HG02981 (cell line): ENCODE measurements around the gene TCP1.
A peak's percentile ranks its signal among the peaks of the same experiment; 100 is the strongest.
"Not testable (repeated sequence)": the region's sequence is repeated elsewhere in the genome, so short reads cannot be mapped to it uniquely, and the experiment has no call there.

Experiments used
- ATAC-seq: cut with Tn5 transposase; IDR thresholded peaks from one replicate; pipeline ENCODE4 v1.9.1; 2021; ENCODE audit warnings: mild to moderate bottlenecking, moderate library complexity; ENCODE audit not compliant: unreplicated experiment

TCP1 gene

DNA sequence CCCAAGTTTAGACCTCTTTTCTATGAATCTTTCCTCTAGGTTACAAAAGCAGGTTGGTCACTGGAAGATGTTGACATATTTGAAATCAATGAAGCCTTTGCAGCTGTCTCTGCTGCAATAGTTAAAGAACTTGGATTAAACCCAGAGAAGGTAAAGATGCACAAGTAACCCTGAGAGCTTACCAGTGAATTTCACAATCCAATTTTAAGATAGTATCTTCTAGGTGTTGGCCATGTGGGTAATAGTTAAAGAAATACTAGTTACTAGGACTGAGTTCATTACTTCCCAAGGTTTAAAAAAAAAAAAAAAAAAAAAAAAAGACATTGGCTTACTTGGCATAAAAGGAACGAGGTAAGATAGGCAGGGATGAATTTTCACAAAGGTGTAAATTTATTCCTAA is 11.3 kb downstream of the TCP1 start:
- no peak for ATAC-seq

DNA sequence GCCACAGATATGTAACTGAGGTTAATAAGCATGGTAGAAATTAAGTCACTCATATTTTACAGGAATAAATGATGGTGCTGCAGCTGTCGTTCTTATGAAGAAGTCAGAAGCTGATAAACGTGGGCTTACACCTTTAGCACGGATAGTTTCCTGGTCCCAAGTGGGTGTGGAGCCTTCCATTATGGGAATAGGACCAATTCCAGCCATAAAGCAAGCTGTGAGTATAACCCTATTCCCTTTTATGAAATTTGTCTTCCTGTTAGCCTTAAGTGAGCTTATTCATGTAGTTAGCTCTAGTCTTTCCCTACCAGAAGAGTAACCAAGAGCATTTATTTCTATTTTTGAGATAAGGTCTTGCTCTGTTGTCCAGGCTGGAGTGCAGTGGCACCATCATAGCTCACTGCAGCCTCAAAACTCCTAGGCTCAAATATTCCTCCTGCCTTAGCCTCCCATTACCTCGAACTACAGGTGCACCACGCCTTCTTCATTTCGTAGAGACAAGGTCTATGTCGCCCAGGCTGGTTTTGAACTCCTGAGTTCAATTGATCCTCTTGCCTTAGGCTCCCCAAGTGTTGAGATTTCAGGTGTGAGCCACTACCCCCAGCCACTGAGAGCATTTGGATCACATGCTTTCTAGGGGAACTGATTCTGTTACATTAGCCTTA is 12.0 kb downstream of the TCP1 start:
- no peak for ATAC-seq

DNA sequence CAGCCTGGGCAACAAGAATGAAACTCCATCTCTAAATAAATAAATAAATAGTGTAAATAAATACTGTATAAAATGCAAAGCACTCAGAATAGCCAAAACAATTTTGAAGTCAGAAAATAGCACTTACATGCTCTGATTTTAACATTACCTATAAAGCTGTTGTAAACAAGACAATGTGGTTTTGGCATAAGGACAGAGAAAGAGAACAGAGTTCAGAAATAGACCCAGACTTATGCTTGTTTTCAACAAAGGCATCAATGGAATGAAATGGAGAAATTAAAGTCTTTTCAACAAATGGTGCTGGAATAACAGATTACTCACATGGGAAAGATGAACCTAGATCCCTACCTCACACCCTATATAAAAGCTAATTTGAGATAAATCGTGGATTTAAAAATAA is 17.2 kb downstream of the TCP1 start:
- ATAC-seq, result no peak

DNA sequence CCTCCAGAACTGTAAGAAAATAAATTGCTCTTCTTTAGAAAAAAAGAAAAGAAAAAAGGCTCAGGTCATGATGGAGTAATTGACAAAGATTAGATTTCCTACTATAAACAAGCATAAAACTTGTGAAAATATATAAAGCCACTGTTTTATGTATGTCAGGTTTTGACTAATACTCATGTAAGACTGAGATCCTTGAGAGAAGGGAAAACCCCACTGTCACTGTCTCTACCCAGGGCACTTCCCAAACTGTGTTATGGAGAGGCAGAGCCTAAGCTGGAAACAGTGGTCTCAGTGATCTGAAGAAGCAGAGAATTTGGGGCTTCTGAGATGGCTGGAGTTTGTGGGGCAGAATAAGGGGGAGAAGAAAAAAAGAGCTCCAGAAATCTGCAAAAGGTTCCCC is 19.9 kb downstream of the TCP1 start:
- ATAC-seq, result no peak

DNA sequence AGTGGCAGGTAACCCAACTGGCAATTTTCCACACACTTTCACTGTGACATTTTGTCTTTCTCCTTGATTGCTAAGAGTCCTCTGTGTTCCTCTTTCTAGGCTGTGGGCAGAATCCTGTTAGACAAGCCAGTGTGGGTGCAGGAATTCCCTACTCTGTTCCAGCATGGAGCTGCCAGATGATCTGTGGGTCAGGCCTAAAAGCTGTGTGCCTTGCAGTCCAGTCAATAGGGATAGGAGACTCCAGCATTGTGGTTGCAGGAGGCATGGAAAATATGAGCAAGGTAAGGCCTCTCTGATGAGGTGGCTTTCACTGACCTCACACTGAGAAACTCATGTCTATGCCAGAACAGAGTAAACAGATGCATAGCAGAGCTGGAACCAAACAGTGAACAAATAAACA is 22.5 kb downstream of the TCP1 start:
- ATAC-seq, result no peak

DNA sequence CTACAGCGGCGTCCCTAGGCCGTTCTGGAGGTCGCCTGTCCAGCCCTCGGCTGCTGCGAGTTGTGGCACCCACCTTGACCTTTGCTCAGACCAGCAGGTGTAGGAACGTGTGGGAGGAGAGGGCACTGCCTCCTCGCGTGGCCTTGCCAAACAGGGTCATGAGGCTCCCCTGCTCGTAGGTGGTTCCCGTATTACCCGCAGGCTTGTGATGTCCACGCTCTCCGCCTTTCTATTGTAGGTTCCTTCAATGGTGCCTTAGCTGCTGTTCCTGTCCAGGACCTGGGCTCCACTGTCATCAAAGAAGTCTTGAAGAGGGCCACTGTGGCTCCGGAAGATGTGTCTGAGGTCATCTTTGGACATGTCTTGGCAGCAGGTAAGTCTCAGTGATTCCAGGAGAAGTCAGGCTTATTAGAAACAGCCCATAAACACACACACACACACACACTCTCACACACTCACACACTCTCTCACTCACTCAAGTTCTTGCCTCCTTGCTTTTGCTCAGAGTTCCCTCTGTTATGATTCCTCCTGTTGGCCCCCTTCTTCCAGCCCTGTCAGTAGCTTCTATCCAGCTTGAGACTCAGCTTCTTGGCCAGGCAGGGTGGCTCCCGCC is 26.6 kb downstream of the TCP1 start:
- ATAC-seq, result peak; percentile 3

DNA sequence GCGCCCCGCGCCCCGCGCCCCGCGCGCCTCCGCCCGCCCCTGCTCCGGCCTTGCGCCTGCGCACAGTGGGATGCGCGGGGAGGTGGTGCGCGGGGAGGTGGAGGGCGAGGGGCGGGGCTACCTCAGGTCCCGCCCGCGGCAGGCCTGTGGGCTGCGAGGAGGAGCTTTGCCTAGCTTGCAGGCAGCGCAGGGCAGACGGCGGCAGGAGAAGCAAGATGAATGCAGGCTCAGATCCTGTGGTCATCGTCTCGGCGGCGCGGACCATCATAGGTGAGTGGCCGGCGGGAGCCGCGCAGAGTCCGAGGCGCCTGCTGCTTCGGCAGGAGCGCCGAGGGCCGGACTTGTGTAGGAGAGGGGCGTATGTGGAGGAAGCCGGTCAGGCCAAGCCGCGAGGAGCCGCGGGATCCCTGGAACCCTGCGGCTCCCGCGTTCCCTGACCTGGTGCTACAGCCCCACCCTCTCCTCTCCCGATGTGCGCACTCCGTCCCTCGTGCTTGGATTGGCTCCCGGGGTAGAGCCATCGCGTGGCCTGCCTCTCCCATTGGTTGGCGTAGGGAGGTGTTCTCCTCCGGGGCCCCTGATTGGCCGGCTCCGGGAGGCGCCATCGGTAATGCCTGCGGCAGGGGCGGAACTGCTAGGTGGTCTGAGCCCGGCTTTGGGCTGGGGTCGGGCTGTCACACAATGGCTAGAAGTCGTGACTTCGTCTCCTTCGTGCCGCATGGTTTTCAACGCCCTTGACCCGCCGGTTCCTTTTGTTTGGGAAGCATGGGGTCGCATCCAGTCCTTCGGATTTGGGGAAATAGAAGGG is 27.3 kb downstream of the TCP1 start, which contains the start of gene ACAT2:
Gene ACAT2 (plus strand): TSS at position 173 of the 808 bp plus-strand sequence. CDS start 43 bp downstream, at position 216.
- peak; percentile 98 for ATAC-seq

DNA sequence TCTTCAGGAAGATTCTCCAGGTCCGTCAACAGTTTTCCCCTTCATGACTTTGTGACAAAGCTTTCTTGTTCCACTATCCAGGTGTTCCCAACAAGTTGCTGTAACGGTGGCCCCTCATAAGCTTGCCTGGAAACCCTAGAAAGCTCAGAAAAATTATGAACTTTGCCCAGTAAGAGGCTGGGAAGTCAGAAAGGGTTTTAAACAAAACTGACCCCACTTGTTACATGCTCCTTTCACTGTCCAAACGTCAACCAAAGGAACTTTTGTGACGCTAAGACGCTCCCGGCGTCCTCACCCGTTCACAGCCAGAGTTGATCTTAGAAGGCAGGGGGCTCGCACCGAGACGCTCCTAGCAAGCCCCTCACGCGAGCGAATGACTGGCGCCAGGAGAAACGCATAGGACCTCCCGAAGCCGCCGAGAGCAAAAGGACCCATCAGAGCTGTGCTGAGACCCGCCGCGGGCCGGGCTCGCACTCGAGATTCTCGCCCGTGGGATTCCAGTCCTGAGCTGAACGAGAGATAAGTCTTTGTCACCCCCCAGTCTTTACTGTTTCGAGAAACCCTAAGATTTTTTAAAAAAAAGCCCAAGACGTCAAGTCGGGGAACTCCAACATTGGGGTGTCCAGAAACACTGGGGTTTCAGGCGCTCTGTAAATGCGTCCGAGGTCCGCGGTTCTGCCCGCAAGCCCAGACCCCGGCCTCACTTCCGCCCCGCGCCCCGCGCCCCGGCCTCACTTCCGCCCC is 28.1 kb downstream of the TCP1 start:
- peak; percentile 3 for ATAC-seq

DNA sequence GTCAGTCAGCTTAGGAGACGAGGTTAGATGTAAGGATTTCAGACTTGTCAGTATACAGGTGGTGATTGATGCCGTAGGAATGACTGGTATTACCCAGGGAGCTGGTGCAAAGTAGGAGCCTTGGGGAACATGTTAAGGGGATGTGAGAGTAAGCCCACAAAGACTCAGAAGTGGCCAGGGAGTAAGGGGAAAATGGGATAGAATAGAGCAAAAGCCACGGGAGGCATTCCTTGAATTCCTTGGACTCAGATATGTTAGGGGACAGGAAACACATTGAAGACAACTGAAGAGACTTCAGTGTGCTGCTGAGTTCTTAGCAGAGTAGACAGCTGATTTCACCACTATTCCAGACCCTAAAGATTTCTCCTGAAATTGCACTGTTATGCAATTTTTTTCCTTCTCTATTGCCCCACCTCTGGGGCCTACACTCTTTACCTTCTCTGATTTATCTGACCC is 28.8 kb downstream of the TCP1 start:
- ATAC-seq, result no peak

DNA sequence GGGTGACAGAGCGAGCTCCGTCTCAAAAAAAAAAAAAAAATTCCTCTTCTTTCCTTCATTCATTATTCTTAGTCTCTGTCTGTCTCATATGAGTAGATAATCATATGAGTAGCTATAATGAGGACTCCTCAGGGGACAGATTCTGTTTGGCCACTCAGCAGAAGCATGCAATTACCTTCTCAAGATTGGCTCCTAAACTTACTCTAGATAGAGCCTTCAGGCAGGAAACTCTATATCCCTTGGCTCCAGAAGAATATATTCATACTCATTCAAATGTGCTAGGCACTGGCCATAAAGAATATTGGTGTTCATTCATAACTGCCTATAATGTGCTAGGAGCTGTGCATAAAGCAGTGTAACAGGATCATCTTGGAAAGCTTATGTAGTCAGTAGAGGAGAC is 29.8 kb downstream of the TCP1 start:
- ATAC-seq, result no peak

DNA sequence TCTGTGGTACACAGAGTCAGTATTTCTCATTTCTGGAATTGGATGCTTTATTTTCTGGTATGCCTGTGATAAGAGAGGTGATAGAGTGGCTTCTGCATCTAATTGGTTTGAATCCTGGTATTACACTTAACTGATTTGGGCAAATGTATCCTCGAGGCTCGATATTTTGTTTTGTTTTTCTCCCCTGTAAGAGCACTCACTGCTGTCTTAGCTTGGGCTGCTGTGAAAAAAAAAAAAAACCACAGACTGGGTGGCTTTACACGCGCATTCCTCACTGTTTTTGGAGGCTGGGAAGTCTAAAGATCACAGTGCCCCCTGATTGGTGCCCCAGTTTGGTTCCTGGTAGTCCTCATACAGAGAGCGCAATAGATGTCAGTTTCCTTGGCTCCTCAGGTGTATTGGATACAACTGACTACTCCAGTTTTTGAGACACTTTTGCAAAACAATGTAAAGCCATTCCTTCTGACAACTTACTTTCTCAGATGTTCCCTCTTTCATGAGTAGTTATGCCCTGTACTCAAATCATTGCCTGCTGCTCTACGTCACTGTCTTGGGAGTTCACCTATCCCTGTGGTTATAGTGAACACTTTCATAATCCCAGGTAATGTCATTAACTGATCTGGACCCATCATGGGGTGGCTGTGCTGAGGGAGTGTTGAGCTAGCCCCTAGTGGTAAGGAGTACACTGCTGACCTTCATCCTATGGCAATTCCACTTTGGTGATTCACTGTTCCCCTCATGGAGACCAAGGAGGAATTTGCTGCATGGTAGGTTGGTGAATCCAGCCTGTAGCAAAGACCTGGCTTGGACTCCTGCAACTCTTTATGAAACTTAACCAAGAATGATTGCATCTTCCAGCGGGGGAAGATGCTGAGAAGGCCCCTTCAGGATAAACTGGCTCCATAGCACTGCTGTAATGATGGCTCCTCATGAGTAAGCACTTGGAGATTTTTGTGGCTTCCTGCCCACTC is 31.1 kb downstream of the TCP1 start:
- no peak for ATAC-seq

DNA sequence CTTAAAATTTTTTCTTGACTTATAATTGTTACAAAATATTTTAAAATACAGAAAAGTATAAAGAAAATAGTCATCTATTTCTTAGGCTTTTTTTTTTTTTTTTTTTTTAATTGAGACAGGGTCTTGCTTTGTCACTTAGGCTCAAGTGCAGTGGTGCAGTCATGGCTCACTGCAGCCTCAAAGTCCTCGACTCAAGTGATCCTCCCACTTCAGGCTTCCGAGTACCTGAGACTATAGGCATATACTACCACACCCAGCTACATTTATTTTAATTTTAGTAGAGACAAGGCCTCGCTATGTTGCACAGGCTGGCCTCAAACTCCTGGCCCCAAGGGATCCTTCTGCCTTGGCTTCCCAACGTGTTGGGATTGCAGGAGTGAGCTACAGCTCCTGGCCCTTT is 32.9 kb downstream of the TCP1 start:
- no peak for ATAC-seq

DNA sequence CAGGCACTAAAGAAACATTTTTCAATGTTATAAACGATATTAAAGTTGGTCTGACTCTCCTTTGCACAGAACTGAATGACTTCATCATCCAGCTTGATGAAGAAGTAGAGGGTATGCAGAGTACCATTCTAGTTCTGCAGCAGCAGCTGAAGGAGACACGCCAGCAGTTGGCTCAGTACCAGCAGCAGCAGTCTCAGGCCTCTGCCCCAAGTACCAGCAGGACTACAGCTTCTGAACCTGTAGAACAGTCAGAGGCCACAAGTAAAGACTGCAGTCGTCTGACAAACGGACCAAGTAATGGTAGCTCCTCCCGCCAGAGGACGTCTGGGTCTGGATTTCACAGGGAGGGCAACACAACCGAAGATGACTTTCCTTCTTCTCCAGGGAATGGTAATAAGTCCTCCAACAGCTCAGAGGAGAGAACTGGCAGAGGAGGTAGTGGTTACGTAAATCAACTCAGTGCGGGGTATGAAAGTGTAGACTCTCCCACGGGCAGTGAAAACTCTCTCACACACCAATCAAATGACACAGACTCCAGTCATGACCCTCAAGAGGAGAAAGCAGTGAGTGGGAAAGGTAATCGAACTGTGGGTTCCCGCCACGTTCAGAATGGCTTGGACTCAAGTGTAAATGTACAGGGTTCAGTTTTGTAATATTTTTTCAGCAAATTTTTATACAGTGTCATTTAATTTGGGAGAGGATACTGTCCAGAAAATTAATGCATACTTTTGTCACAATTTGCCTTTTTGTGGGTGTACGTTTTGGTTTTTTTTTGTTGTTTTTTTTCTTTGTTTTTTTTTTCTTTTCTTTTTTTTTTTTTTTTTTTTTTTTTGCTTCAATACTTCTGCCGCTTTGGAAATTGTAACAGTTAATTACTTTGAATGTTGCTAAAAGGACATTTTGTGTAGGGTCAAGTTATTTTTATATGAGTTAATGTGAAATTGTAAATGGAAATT is 34.2 kb downstream of the TCP1 start:
- no peak for ATAC-seq

DNA sequence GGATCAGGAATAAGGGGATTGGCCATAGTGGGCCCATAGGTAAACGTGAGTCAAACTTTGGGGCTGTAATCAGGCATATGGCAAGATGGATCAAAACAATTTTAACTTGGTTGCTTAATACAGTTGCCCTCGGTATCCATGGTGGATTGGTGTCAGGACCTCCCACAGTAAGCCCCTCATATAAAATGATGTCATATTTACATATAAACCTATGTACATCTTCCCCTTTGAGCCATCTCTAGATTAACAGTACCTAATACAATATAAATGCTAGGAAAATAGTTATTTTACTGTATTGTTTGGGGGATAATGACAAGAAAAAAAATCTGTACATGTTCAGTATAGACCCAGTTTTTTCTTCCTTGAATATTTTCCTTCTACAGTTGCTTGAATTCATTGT is 35.0 kb downstream of the TCP1 start:
- ATAC-seq, result no peak

DNA sequence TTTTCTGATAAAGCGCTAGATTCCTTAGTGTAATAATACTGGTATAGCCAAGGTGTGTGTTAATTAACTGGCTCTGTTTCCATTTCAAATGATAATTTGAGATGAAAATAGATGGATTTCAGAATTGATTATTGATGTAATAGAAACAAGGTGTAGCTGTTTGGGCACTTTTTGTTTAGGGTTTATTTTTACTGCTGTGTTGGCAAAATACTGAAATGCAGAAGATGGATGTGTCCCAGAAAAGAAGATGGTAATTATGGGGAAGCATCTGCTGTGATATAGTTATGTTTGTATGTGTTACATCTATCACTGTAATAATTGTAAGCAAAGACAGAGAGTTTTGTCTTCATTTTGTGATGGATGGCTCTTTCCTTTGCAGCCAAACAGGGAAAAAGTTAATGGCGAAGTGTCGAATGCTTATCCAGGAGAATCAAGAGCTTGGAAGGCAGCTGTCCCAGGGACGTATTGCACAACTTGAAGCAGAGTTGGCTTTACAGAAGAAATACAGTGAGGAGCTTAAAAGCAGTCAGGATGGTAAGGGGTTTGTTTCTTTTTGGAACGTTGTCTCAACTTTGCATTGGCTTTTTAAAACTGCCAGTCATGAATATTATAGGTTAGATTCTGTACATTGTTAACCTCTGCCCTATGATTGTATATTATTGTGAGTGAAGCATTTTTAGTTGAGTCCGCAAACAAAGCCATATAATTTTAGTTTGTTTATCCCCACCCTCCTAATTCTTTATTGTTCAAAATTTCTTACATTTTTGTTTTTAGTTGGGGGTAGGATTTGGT is 36.1 kb downstream of the TCP1 start:
- no peak for ATAC-seq

DNA sequence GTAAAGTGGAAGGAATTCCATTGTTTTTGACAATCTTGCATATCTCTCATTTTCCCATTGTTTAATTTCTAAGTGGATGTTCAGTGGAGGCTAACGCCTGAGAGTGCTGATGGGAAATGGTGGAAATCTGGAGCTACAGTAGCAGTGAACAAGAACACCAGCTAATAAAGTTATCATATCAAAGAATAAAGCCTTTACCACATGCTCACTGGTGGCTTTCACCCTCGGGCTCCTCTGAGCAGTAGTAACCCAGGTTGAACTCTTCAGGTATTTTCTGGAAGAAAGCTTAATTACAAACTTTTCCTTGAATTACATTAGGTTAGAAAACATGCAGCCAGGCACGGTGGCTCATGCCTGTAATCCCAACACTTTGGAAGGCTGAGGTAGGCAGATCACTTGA is 38.0 kb downstream of the TCP1 start:
- ATAC-seq, result no peak

DNA sequence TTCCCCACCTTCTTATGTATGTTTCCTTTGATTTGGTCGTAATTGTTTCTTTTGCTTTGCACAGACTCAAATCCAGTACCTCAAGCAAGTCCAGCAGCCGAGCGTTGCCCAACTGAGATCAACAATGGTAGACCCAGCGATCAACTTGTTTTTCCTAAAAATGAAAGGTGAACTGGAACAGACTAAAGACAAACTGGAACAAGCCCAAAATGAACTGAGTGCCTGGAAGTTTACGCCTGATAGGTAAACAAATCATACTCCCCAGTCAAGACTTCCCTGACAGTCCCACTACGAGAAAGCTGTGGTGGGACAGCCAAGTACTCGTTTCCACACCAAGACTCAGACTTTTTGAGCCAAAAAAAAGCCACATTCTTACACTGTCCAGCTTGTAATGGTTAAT is 41.3 kb downstream of the TCP1 start:
- not testable (repeated sequence) for ATAC-seq

DNA sequence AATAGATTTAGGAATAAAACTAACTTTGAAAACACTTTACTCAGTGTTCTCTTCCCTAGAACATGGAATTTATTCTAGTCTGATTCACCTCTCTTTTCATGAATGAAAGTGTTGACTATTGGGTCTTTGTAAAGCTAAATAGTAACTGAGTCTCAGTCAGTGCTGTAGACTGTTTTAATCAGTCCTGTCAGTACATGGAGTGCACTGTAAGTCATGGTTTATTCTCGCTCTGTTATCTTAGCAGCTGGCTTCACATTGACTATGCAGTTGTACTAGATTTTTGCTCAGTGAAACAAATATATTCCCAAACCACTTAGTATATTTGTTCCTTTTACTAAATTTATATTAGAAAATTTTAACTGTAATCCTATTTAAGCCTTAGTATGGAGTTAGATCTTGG is 42.6 kb downstream of the TCP1 start:
- ATAC-seq, result no peak
